Femur (tissue), 1 donor: Measurements from ENCODE around the gene GGTLC2.

Experiments used
- DNase-seq: peaks from one replicate; pipeline ENCODE4 v3.0.0-alpha.2; 2017

Gene GGTLC2

GRCh38 chr22:22692707-22693530 is 48.5 kb downstream of the GGTLC2 start:
- DNase-seq, result no peak

DNA sequence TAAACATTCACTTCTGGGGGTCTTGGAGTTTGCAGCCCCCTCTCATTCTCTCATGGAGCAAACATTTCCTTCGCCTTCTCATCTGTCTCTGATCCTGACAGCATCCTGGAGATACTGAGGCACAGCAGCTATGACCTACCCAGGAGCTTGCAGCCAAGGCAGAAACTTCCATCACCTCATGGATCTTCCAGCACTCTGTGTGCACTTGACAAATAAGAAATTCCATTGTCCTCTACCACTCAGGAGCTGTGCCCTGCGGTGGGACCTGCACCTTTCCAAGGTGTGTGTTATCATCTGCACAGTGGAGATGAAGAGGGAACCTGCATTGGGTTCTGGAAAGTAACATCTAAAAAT is 49.1 kb downstream of the GGTLC2 start:
- no peak for DNase-seq

DNA sequence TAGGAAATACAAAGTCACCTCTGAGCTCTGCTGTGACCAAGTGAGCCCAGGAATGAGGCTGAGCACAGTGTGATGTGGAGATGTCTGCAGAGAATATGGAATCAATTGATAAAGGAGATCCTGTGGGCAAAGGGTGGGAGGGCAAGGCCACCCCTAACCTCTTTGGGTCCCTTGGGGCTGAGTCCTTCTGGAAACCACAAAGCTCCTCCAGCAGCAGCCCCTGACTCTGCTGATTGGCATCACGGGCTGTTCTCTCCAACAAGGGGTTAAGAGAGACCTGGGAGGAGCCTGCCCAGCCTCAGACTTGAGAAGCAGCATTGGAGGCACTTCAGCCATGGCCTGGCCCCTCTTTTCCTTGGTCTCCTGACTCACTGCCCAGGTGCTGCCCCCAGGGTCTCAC is 49.7 kb downstream of the GGTLC2 start:
- no peak for DNase-seq

GRCh38 chr22:22696104-22696503 is 51.7 kb downstream of the GGTLC2 start:
- no peak for DNase-seq
